Liver (tissue), 3 donors: ENCODE measurements around the gene GIMAP2.

Experiments used
- CTCF ChIP-seq: fragments of 150-350 bp; IDR thresholded peaks from 2 replicates; pipeline ENCODE4 v1.5.1; 2017; ENCODE audit warnings: improper control_type of control experiment, low read depth, low read length; ENCODE audit not compliant: missing input control
- MAX ChIP-seq: IDR thresholded peaks from 2 replicates; pipeline ENCODE4 v1.6.1; 2016; ENCODE audit warnings: antibody characterized with exemption
- RXRA ChIP-seq, 2 donors: IDR thresholded peaks; 2 replicates each; pipeline ENCODE4 v1.6.1; 2017 to 2018; ENCODE audit warnings: antibody characterized with exemption in 2 of 2, mild to moderate bottlenecking in 1 of 2
- SP1 ChIP-seq: IDR thresholded peaks from 2 replicates; pipeline ENCODE4 v1.6.1; 2018; ENCODE audit warnings: antibody characterized with exemption, mild to moderate bottlenecking
- YY1 ChIP-seq: IDR thresholded peaks from 2 replicates; pipeline ENCODE4 v1.6.1; 2016; ENCODE audit warnings: antibody characterized with exemption, mild to moderate bottlenecking
- ZBTB33 ChIP-seq: IDR thresholded peaks from 2 replicates; pipeline ENCODE4 v1.6.1; 2016; ENCODE audit warnings: antibody characterized with exemption
- donor health status: healthy.
- donor health status: healthy.

GRCh38 chr7:150685219-150686029 is at the start of gene GIMAP2:
- TF ChIP-seq SP1 (peak; percentile 15), CTCF (no peak), YY1 (peak; percentile 42), MAX (peak; percentile 41), RXRA (IDR thresholded peaks at IDR 0.05) (no peak), ZBTB33 (no peak)
